GM21825 (cell line): Measurements from ENCODE around the gene MDK.
A peak's percentile ranks its signal among the peaks of the same experiment; 100 is the strongest.

ENCODE experiments used
- ATAC-seq: cut with Tn5 transposase; IDR thresholded peaks from one replicate; pipeline ENCODE4 v1.9.1; 2021; ENCODE audit warnings: mild to moderate bottlenecking, moderate library complexity; ENCODE audit not compliant: unreplicated experiment

MDK gene, protein sequence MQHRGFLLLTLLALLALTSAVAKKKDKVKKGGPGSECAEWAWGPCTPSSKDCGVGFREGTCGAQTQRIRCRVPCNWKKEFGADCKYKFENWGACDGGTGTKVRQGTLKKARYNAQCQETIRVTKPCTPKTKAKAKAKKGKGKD

DNA sequence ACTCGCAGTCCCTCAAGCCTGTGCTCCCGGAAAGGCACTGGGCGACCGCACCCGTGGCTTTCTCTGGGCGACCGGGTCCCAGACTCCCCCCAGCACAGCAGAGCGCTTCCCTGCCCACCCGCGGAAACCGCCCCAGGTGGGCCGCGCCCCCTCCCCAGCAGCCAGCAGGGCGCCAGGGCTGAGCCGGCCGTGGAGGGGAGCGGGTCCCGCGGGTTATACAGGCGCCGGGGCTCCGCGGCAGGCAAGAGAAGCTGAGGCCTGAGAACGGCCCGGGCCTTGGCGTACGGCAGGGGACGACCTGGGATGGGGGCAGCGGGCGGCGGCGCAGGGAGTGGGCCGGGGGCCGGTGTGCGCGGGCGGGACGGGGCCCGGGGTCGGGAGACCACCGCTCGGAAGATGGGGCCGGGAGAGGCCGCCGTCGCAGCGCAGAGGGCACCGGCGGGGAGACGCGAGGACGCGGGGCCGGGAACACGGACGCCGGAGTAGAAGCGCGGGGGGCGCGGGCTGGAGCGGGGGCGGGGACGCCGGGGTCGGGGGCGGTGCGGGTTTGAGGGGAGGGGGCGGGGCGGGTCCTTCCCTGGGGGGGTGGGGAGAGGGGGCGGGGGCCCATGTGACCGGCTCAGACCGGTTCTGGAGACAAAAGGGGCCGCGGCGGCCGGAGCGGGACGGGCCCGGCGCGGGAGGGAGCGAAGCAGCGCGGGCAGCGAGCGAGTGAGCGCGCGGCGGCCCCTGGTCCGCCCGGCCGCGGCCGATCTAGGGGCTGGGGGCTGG, at the start of gene MDK:
MDK (plus strand) TSS at position 622 of the 771 bp plus-strand sequence. CDS start 389 bp downstream, outside the sequence.
- no peak for ATAC-seq

DNA sequence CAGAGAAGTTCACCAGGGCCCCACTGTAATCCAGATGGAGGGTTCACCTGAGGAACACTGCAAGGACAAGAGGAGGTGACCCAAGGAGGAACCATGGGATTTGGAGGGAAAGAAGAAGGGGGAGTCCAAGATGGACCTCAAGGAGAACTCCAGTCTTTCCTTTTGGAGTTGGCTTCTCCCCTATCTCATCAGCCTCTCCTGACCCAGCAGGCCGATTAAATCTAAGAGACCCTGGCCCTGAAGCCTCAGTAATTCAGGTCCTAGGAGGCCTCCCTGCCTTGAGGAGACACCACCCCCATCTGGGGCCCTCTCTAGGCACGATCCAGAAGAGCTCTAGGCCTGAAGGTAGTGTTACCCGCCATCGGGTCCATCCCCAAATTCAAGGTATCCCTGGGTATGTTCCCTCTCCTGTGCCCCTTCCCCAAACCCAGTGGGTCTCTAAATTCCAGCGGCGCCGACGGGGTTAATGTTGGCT, 49.3 kb upstream of the MDK start:
- no peak for ATAC-seq

DNA sequence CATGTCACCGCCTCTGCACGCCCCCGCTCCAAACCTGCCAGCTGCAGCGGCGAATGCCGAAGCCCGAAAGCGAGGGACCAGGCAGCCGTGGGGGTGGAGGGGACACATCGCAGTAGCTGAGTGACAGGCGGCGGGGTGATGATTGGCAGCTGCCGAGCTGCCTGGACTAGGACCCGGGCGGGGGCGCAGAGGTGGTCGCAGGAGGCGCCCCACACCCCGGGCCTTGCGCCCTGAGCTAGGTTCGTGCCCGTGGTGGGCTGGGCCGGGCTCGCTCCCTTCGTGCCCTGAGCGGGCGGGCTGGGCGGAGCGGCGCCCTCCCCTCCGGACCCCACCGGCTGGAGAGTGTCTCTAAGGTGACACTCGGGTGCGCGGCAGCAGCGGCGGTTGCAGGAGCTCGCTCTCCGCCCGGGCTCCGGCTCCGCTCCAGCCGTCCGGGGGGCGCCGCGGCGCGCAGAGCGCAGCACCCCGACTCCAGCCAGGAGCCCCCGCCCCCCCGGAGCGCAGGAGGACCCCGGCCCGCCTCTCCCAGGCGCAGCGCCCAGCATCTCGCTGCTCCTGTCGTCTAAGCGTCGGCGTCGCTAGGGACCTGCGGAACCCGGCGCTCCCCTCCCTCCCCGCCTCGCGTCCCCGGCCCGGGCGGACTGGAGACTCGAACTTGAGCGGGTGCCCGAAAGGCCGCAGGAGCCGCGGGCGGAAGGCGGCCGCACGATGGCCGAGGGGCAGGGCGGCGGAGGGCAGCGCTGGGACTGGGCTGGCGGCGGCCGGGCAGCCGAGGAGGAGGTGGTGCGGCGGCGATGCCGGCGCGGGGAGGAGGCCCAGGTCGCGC, 48.7 kb upstream of the MDK start:
- ATAC-seq, result no peak

DNA sequence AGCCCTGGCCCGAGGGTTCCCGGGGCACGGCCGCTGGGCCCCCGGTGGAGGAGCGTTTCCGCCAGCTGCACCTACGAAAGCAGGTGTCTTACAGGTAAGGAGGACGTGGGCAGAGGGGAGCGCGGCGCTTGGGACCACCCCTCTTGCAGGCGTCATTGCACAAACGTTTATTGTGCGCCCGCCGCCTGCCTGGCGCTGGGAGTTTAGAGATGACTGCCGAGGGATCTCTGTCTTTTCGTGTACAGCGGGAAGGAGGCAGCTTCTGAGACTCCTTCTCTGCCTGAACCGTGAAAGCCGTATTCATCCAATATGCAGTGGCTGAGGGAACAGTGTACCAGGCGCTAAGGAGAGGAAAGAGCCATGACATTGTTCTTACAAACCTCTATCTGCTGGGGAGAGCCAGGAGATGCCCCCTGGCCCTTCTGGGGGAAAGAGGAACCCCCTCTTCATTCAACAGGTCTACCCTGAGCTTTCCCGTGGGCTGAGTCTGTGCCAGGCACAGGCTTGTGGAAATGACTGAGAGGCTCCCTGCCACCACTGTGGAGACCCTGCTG, 48.0 kb upstream of the MDK start:
- no peak for ATAC-seq

DNA sequence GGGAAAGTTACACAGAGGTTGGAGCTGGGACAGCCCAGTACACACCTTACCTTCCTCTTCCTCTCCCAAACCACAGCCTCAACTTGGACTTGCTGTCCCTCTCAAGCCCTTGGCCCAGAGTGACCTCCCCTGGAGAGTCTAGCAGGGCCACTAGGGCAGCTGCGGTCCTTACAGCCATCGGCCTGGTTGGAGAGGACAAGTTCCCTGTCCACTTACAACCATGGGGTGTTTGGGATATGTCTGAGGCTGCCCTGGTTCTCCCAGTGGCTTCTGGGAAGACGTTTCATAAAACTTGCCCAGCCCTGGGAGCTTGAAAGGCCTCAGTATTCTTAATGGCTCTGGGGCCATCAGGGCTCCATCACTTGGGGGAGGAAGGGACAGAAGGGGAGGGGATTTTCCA, 47.3 kb upstream of the MDK start:
- ATAC-seq, result no peak

DNA sequence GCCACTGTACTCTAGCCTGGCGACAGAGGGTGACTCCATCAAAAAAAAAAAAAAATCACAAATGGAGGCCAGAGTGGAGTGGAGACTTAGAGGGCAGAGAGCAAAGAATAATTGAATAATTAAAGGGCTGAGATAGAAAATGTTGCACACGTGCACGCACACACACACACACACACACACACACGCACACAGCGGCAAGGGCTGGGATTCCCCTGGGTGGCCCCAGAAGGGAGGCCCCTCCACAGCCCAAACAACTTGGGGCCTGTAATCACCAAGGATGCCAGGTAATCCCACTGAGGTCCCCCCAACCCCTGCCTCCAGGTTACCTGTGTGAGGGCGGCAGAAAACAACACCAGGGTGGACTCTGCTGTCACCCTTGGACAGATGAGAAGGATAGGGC, 46.2 kb upstream of the MDK start:
- ATAC-seq, result no peak

DNA sequence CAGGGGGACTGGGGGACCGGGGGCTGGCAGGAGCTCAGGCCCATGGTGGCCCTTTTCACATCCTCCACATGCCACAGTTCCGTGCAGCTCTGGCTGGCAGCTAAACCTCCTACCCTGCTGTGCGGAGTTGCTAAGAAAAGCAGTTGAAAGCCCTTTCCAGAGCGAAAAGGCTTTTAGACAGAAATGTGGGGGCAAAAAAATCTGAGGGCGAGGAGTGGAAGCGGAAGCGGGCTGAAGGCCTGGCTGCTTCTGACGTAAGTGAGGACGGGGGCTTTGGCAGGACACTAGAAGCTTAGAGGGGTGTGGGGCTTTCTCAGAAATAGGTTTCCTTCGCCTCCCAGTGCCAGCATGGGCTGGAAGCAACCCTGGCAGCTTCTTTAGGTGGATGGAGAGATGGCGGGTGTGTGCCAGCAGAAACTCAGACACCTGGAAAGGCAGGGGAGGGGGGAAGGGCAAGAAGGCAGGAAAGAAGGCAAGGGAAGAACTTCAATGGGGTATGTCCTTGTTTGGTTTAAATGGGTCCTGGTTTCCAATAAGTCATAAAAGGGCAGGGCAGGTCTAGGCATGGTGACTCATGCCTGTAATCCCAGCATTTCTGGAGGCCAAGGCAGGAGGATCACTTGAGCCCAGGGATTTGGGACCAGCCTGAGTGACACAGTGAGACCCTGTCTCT, 45.4 kb upstream of the MDK start:
- ATAC-seq, result no peak

DNA sequence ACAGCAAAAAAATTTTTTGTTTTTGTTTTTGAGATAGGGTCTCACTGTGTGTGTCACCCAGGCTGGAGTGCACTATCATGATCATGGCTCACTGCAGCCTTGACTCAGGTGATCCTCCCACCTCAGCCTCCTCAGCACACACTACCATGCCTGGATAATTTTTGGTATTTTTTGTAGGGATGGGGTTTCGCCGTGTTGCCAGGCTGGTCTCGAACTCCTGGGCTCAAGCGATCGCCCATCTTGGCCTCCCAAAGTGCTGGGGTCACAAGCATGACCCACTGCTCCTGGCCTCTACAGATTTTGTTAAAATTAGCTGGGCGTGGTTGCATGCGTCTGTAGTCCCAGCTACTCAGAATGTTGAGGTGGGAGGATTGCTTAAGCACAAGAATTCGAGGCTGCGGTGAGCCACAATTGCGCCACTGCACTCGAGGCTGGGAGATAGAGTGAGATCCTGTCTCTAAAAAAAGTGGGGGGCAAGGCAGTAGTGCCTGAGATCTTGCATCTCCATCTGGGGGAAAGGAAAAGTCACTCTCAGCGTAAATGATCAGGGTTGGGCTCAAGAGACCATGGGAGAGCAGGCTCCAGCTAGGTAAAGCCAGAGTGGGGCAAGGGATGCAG, 44.8 kb upstream of the MDK start:
- no peak for ATAC-seq

DNA sequence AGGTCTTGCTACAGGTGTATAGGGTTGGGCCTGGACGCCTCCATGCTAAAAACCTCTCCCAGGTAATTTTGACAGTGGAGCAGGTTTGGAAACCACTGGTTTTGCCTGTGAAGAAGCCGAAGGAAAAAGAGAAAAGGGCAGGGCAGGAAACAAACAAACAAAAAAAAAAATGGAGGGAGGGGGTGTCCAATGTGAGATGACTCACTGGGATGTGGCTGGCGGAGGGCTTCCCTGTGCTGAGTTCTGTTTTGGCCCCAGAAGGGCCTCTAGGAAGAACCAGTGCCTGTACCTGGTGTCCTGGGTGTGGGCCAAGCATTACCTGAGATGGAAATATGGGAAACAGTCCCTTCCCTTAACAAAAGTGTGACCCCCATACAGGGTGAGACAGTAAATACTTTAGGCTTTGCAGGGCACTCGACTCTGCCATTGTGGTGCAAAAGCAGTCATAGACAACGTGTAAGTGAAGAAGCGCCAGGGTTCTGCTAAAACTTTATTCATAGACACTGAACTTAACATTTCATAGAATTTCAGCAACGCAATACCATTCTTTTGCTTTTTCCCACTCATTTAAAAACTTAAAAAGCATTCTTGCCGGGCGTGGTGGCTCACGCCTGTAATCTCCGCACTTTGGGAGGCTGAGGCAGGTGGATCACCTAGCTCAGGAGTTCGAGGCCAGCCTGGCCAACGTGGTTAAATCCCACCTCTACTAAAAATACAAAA, 43.7 kb upstream of the MDK start:
- no peak for ATAC-seq

DNA sequence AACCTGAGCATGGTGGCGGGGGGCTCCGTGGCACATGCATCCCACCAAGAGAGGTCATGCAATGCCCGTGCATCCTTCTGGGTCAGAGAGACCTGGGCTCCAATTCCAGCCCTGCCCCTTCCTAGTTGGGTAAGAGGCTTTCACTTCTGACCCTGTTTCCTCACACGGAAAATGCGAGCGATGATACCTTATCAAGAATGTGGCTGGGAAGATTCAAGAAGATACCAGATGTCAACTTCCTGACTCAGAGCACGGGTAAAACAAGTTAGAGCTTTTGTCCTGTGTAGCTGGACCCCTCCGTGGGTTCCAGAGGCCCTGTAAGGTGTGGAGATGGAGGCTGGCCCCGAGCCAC, 42.9 kb upstream of the MDK start:
- no peak for ATAC-seq

DNA sequence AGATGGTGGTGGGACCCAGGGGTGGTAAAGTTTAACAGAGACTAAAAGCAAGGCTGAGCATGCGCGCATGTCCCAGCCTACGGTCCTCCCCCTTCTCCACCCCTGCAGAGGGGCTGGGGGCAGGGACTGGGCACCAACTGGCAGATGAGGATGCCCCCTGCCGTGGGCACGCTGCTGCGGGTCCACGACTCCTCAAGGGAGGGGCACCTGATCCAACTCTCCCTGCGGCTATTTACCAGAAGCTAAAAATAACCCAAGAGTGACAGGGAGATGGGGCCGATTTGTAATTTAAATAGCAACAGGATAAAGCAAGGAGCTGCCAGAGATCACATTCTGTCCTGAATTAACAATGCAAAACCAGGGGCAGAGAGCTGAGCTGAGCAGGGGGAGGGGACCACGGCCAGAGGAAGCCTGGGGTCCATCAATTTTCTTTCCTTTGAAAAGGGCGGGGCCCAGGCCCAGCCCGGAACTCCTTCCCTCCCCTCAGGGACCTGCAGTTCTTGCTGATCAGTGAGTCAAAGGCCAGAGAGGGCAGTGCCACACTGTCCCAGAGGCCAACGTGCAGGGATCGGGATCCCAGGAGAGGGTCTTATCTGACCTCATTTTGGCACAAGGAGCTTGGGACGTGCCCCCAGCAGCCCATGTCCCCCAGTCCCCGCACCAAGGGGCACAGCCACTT, 42.3 kb upstream of the MDK start:
- no peak for ATAC-seq

DNA sequence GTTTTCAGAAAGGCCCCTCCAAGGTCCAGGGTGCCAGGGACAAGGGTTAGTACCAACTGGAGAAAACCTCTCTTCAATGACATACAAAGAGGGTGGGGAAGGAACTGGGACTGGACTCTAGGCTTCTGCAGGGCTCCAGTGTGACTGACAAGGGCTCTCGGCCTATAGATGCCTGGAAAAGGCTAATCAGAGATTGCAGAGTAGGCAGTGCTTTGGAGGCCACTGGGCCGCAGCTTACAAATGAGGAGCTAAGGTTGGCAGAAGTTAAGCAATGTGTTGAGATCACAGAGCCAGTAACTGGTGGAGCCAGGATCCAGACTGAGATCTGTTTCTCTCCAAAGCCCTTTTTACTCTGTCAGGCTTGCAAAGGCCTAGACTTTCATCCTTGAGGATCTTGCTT, 41.7 kb upstream of the MDK start:
- ATAC-seq, result no peak

DNA sequence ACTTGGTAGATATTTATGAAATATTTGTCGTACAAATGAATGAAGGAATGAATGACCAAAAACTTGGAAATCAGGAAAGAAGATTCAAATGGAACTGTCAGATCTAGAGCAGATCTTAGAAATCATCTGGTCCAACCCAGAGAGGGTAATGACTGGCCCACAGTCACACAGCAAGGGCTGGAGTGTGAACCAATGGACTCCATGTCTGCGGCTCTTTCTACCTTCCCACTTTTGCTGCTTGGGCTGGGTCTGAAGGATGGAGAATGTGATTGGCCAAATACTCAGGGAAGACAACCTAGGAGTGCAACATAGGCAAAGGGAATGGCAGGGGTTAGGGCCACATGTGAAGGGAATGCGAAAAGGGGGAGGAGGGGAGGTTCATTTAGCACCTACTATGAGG, 40.0 kb upstream of the MDK start:
- ATAC-seq, result no peak

DNA sequence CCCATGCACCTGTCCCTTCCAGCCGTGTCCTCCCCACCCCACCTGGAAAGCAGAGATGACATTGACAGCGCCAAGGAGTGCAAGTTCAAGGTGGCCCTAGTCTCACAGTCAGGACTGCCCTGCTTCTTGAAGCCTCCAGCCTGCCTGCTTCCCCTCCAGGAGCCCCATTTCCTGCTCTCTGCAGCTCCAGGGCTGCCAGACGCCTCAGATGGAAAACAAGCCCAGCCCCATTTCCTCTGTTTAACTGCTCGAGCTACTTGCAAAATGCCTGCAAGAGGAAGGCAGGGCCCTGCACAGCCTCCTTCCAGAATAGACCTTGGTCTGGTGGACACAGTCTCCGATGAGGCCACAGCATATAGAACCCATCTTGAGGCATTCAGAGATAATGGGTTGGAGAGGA, 39.2 kb upstream of the MDK start:
- ATAC-seq, result no peak

DNA sequence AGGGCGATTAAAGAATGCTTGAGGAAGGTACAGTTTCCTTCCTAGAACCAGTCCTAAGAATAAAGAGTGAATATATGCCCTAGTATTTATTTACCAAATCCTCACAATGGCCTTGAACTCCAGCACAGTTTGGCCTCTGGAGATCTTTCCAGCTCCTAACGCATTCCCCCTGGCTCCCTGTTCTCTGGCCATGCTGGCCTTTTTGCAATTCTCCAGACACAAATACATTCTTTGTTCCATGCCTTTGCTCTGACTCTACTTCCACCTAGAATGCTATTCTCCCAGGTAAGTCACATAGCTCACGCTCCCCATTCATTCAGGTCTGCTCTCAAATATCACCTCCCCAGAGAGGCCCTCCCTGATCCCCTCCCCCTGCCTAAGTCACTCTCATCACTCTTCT, 37.9 kb upstream of the MDK start:
- ATAC-seq, result no peak

DNA sequence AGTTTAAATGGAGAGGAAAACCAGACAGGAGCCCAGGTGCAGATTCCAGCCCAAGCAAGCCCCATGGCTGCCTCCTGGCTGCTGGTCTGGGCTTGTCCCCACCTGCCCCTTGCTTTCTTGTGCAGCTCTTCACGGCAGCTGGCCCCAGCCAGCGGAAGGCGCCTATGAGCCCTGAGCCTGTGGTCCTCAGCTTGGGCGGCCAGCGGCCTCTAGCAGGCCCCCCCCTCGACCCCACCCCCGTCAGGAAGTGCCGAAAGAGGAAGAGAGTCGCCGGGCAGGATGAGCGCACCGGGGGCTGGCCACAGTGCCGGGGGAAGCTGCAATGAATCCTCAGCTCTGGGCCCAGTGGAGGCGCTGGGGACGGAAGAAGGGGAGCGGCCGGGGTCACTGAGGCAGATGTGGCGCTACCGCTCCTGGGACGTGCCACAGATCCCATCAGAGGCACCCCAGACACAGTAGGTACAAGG, 36.3 kb upstream of the MDK start:
- ATAC-seq, result no peak

DNA sequence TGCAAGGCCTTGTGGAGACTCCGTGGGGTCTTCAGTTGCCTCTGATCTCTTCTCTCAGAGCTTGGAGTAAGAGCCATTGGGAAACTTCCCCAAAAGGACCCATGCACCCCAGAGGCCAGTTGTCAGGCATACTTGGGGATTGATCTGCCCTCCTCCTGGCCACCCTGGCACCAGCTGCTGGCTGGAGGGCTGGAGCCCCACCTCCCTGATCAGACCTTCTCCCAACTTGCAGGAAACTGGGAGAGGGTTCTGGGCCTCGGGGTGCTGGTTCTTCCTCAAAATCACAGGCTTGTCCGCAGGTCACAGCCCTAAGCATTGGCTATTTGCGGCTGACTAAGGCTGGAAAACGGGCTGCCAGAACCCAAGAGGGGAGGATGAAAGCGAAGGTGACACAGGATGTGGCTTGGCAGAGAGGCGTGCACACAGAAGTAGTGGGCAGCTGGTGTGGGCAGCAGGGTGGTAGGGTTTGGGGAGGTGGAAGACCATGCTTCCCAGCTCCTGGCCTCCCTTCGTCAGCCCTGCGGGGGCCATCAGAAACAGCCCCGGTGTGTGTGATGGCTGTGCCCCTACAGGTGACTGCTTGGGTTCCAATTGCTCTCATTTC, 35.5 kb upstream of the MDK start:
- no peak for ATAC-seq

DNA sequence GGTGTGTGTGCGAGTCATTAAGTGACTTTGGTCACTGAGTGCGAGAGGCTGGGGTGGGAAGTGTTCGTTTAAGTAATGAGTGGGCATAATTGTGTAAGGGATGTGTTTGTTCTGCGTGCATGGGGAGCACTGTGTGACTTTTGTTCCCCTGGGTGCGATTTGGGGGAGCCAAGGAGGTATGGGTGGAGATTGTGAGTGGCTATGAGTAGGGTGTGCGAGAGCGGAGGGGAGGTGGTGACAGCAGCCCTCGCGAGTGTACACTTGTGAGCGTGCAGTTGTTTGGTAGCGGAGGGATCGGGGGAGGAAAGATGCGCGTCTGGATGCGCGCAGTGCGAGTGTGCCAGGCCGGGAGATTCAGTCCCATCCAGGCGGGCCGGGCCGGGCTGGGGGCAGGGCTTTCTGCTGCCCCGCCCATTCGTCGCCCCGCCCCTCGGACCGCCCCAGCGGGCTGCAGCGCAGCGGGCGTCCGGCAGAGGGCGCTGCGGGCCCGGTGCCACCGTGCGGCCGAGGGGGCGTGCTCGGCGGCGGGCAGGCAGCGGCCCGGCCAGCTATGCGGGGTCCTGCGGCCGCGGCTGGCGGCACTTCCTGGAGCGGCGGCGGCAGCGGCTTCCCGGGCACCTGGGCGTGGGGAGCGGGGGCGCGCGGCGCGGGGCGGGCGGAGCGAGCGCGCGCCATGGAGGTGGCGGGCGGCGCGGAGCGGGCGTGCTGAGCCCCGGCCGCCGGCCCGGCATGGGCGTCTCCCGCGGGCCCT, 34.4 kb upstream of the MDK start, which contains the start of gene DGKZ:
DGKZ (plus strand) TSS at position 578 of the 751 bp plus-strand sequence. CDS start 197 bp downstream, outside the sequence.
- peak; percentile 66 for ATAC-seq
